Measurements from ENCODE around the gene ARHGAP45.

Gene ARHGAP45

GRCh38 chr19:1073063-1073955 is 6.3 kb downstream of the ARHGAP45 start:
- no peak for DNase-seq

DNA sequence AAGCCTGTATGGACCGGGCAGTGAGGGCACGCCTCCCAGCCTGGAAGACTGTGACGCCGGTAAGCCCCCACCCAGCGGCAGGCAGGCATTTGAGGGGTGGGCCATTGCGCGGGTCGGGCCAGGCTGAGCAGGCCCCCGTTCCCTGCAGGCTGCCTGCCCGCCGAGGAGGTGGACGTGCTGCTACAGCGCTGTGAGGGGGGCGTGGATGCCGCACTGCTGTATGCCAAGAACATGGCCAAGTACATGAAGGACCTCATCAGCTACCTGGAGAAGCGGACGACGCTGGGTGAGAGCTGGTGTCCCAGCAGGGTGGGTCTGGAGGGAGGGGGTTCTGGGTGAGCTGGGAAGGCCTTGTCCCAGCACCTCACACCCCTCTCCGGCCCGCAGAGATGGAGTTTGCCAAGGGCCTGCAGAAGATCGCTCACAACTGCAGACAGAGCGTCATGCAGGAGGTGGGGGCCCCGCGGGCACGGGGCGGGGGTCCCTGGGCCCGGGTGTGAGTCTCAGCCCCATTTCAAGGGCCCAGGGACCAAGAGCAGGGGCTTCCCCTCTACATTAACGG is 7.1 kb downstream of the ARHGAP45 start:
- DNase-seq: no peak

DNA sequence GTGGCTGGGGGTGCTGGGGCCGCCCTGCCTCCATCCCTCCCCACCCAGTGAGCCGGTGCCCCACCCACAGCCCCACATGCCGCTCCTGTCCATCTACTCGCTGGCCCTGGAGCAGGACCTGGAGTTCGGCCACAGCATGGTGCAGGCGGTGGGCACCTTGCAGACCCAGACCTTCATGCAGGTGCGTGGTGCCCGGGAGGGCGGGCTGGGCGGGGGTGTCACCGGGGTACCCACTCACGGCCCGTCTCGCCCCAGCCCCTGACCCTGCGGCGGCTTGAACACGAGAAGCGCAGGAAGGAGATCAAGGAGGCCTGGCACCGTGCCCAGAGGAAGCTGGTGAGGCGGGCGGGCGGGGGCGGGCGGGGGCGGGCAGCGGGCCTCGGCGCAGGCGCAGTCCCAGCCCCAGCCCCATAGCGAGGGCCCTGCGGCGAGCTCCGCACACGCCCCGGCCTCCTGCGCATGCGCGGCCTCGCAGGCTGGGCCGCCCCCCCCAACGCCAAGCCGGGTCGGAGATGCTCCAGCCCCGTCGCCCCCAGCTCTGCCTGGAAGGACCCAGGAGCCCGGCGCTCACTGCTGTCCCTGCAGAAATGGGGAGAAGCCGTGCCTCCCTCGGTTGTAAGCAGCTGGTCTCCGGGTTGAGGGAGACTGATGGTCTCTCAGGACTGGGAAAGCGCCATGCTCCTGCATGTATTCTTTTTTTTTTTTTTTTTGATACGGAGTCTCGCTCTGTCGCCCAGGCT is 7.7 kb downstream of the ARHGAP45 start:
- peak; percentile 83 to 92 for DNase-seq

DNA sequence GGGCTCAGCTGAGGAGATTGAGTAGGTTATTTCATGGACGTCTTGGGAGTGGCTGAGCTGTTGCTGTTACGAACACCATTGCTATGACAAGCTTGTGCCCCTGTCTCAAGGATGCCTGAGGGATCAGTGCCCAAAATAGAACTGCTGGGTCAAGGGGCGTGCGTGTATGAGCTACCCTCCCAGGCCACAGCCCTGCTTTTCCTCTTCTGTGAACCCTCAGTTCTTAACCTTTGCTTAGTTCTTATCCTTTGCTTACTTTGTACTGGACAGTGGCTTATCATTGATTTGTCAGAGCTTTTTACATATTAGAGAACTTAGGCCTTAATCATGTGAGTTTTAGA is 9.0 kb downstream of the ARHGAP45 start:
- no peak for DNase-seq

DNA sequence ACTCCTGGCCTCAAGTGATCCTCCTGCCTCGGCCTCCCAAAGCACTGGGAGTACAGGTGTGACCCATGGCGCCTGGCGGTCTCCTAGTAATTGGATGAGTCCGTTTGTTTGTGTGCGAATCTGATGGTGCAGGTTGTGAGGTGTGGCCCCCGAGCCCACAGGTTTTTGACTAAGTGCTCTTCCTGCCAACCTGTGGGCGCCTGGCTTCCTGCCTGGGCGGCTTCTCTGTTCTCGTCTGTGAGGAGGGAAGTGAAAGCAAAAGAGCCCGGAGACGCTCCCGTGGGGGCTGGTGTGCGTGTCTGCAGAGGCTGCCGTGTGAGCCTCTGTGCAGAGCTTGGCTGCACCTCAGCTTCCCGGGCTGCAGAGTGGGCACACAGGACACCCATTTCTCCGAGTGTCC is 10.0 kb downstream of the ARHGAP45 start:
- DNase-seq: peak in 1 of 2 experiments; percentile 39

DNA sequence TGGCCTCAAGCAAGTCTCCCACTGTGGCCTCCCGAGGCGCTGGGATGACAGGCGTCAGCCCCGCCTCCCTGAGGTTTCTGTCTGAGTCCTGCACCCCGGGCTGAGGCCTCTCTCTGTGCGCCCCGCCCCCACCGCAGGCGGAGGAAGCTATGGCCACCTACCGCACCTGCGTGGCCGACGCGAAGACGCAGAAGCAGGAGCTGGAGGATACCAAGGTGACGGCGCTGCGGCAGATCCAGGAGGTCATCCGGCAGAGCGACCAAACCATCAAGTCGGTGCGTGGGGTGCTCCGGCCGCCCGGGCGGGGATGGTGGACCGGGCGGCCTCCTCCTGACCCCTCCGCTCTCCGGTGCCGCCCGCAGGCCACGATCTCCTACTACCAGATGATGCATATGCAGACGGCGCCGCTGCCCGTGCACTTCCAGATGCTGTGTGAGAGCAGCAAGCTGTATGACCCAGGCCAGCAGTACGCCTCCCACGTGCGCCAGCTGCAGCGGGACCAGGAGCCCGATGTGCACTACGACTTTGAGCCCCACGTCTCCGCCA is 12.7 kb downstream of the ARHGAP45 start:
- DNase-seq: no peak

DNA sequence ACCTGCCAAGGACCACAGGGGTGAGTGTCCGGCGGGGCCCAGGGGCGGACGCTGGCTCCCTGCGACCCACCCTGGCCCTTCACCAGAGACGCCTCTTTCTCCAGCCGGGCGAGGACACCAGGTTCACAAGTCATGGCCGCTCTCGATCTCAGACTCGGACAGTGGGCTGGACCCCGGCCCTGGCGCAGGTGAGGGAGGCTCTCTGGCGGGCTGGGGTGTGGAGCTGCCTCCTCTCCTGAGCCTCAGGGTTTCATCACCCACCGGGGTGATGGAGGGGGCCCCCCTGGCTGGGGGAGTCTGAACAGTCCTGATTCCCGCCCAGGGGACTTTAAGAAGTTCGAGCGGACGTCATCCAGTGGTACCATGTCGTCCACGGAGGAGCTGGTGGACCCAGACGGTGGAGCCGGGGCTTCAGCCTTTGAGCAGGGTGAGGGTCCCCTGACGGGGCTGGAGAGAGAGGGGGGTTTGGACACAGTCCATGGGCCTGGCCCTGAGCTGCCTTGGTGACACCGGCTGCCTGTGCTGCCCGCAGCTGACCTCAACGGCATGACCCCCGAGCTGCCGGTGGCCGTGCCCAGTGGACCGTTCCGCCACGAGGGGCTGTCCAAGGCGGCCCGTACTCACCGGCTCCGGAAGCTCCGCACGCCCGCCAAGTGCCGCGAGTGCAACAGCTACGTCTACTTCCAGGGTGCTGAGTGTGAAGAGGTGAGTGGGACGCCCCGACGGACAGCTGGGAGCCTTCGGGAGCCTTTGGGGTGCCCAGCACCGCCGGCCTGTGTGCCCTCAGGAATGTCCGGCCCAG is 13.6 kb downstream of the ARHGAP45 start:
- DNase-seq: no peak

- no peak for DNase-seq
Observed at GRCh38 chr19:1081301-1082164, 14.6 kb downstream of the ARHGAP45 start.

DNA sequence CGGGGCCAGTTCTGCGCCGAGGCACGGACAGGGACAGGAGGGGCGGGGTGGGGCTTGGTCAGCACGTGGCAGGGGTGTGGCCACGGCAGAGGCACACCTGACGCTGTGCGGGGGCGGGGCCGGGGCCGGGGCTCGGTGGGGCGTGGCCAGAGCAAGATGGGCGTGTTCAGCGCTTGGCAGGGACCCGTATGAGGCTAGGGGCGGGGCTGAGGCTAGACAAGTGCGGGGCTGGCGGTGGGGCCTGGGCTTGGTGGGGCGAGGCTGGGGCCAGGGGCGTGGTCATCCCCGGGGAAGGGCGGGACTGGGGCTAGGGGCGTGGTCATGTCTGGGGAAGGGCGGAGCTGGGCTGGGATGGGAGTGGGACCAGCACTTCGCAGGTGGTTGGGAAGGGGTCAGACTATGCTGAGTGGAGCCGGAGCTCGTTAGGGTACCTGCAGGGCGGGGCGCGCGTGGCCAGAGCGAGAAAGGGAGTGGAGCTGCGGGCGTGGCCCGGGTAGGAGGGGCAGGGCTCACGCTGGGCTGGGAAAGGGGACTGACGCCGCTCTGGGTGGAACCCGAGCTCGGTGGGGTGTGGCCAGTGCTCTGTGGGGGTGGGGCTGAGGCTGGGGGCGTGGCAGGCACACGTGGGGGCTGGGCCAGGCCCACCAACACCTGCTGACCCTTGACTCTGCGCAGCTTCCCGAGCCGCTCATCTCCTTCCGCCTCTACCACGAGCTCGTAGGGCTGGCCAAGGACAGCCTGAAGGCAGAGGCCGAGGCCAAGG is 15.4 kb downstream of the ARHGAP45 start:
- DNase-seq: peak; percentile 68 to 86

DNA sequence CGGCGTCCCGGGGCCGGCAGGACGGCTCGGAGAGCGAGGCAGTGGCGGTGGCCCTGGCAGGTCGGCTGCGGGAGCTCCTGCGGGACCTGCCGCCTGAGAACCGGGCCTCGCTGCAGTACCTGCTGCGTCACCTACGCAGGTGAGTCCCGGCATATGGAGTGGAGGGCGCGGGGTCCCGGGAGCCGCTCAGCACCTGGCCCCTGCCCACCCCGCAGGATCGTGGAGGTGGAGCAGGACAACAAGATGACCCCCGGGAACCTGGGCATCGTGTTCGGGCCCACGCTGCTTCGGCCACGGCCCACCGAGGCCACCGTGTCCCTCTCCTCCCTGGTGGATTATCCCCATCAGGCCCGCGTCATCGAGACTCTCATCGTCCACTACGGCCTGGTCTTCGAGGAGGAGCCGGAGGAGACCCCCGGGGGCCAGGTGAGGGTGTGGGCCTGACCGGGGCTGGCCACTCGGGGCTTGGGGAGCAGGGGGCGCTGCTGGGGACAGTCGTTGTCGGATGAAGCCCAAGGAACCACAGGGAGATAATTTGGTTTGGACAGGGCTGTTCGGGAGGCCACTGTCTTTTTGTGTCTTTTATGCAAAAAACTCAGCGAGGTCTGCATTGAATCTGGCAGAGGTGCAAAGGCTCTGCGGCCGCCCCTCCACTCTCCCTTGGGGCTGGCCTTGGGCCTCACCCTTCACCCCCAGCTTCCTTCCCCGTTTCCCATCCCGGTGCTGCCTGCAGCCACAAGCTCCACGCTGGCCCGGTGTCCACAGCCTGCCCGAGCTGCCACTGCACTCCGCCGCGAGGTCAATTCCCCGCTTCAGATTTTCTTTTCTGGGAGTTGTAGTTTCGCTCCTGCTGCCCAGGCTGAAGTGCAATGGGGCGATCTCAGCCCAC is 16.2 kb downstream of the ARHGAP45 start:
- DNase-seq: no peak

DNA sequence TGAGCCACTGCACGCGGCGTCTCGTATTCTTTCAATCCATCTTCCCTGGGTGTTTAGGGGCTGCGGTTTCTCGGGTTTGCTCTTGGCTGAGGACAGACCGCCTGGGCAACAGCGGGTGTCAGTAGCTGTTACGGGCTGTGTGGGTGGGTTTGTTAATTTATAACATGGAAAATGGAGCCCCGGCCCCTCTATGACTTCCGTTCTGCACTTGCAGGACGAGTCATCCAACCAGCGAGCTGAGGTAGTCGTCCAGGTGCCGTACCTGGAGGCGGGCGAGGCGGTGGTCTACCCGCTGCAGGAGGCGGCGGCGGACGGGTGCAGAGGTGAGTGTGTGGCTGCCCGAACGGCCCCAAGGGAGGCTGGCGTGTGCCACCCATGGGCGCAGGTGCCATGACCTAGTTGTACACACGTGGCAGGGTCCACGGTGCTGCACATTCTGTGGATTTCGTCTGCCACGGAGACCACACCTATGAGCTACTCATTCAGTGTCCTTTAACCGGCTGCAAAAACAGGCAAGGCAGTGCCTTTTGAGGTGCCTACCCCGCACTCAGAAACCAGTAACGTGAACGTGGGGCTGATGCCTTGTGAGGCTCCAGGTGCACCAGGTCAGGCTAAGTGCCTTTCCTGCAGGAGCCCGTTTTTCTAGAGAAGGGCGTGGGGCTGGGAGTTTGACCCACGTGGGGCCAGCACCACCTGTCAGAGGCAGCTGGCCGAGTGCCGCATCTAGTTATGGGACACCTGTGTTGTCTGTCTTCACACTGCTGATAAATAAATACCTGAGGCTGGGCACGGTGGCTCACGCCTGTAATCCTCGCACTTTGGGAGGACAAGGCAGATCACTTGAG is 17.3 kb downstream of the ARHGAP45 start:
- DNase-seq: no peak

DNA sequence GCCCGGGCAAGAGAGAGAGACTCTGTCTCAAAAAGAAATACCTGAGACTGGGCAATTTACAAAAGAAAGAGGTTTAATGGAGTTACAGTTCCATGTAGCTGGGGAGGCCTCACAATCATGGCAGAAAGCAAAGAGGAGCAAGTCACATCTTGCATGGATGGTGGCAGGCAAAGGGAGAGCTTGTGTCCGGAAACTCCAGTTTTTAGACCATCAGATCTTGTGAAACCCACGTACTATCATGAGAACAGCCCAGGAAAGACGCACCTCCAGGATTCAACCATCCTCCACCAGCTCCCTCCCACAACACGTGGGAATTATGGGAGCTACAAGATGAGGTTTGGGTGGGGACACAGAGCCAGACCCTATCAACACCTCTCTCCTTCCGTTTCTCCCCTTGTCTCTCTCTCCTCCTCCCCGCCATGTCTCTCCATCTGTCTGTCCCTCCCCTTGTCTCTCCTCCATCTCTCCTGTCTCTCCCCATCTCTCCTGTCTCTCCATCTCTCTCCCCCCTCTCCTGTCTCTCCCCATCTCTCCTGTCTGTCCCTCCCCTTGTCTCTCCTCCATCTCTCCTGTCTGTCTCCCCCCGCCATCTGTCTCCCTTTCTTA is 18.2 kb downstream of the ARHGAP45 start:
- DNase-seq: no peak

GRCh38 chr19:1085676-1086442 is 18.9 kb downstream of the ARHGAP45 start:
- DNase-seq: no peak

GRCh38 chr19:1086613-1087012 is 19.6 kb downstream of the ARHGAP45 start:
- DNase-seq: no peak

DNA sequence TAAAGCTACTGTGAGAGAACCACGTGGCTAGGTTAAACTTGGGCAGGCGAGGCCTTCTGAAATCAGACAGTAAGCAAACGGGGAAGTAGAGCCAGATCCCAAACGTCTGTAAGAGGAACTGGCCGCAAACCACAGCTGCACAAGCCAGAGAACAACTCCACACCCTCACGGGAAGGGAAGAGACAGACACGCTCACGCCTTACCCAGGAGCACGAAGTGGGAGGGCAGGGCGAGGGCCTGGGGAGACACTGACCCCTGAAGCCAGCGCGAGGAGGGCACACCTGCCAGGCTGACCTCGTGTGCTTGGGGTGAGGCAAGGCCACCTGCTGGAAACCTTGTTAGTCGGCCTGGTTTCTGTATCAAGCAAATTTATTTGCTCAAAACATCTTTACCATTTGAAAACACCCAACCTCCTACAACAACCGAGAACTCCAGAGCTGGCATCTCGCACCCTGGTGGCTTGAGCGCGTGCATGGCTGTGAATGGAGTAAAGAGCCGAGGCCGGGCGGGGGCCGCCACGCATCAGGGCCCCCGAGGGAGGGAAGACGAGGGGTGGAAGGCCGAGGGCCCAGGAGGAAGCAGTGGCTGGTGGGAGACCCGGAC is 20.9 kb downstream of the ARHGAP45 start:
- DNase-seq: no peak

DNA sequence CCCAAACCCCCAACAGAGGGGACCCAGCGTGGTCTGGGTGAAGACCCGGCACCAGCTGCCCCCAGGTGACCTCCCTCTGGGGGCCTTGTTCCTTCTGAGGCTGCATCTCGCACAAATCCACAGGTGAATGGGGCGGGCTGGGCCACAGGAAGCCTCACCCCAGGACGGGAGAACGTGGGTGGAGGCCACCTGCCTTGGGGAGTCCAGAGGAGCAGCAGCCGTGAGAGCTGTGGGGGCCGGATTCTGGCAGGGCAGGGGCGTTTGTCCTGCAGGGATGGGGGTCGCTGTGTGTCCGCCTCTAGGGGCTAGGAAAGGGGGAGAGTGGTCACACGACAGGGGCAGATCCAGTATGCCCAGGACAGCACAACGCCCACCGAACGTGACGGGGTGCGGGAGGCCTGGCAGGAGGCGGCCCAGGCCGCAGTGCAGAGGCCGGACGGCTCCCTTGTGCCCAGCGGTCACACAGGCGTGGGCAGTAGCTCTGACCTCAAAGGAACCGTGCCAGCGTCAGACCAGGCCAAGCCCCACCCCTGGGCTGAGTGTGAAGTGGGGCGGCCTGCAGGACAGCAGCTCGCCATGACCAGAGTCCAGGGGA is 21.5 kb downstream of the ARHGAP45 start:
- no peak for DNase-seq
